ENCODE results near the gene LRRC75A.
A peak's percentile ranks its signal among the peaks of the same experiment; 100 is the strongest.
"Not testable (repeated sequence)": the region's sequence is repeated elsewhere in the genome, so short reads cannot be mapped to it uniquely, and the experiment has no call there.

LRRC75A gene

GRCh38 chr17:16428098-16428882, 63.7 kb downstream of the LRRC75A start:
- no peak for DNase-seq

GRCh38 chr17:16427020-16427419, 65.0 kb downstream of the LRRC75A start:
- no peak for DNase-seq

GRCh38 chr17:16425698-16426659, 66.0 kb downstream of the LRRC75A start:
- no peak for DNase-seq

GRCh38 chr17:16425202-16425601, 66.8 kb downstream of the LRRC75A start:
- DNase-seq, result no peak

GRCh38 chr17:16423226-16423872, 68.6 kb downstream of the LRRC75A start:
- DNase-seq, result no peak

- no peak for DNase-seq
Measured at GRCh38 chr17:16422416-16422815, 69.6 kb downstream of the LRRC75A start.

GRCh38 chr17:16419929-16420271, 72.1 kb downstream of the LRRC75A start:
- DNase-seq, result no peak

- no peak for DNase-seq
Measured at GRCh38 chr17:16419074-16419928, 72.7 kb downstream of the LRRC75A start.

- DNase-seq, result no peak
Measured at GRCh38 chr17:16418685-16419068, 73.3 kb downstream of the LRRC75A start.

- DNase-seq, result no peak
Measured at GRCh38 chr17:16417896-16418684, 73.9 kb downstream of the LRRC75A start.

GRCh38 chr17:16417399-16417798, 74.6 kb downstream of the LRRC75A start:
- no peak for DNase-seq

- DNase-seq, result no peak
Measured at GRCh38 chr17:16415031-16415924, 76.7 kb downstream of the LRRC75A start, which contains the start of gene TRPV2. TRPV2 (plus strand) TSS chr17:16415571; CDS start chr17:16417669, 2,098 bp downstream.

GRCh38 chr17:16407911-16408588, 83.9 kb downstream of the LRRC75A start:
- no peak for DNase-seq

GRCh38 chr17:16406742-16407674, 85.0 kb downstream of the LRRC75A start:
- no peak for DNase-seq

GRCh38 chr17:16403847-16404246, 88.1 kb downstream of the LRRC75A start:
- not testable (repeated sequence) for DNase-seq

GRCh38 chr17:16398270-16399267, 93.4 kb downstream of the LRRC75A start:
- DNase-seq, result peak; percentile 25

GRCh38 chr17:16396693-16397092, 95.3 kb downstream of the LRRC75A start:
- peak; percentile 2 for DNase-seq
